ENCODE data around the gene MYO5C.

DNA sequence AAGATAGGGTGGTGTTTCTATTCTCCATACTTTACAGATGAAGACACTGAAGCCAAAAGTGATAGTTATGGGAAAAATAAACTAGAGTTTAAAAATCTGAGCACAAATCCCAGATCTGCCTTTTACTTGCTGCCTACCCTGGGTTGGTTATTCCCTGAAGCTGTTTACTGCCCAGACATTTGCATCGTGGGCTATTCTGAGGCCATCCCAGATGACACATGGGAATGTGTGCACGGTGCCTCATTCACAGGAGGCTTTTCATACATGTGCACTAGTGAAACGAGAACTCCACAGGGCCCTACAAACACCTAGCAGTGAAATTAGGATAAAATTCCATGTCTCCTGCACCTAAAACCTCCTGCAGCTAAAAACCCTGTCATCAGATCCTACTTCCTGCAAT, 17.5 kb downstream of the MYO5C start:
- TF ChIP-seq, protein P1, sequence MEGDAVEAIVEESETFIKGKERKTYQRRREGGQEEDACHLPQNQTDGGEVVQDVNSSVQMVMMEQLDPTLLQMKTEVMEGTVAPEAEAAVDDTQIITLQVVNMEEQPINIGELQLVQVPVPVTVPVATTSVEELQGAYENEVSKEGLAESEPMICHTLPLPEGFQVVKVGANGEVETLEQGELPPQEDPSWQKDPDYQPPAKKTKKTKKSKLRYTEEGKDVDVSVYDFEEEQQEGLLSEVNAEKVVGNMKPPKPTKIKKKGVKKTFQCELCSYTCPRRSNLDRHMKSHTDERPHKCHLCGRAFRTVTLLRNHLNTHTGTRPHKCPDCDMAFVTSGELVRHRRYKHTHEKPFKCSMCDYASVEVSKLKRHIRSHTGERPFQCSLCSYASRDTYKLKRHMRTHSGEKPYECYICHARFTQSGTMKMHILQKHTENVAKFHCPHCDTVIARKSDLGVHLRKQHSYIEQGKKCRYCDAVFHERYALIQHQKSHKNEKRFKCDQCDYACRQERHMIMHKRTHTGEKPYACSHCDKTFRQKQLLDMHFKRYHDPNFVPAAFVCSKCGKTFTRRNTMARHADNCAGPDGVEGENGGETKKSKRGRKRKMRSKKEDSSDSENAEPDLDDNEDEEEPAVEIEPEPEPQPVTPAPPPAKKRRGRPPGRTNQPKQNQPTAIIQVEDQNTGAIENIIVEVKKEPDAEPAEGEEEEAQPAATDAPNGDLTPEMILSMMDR (conservative IDR thresholded peaks at IDR 0.05; ENCODE audit: low read depth, low read length) = no peak
- TF ChIP-seq CEBPB (IDR thresholded peaks at IDR 0.05; ENCODE audit: low read depth, low read length) (no peak), POLR2A (IDR thresholded peaks at IDR 0.05; ENCODE audit: low read depth, low read length) (no peak)
